Thoracic aorta endothelial cell (primary cell): ENCODE measurements around the gene PLIN5. TPM values are rescaled to one million over a fixed set of nuclear protein-coding genes. Genes with fewer than 3 reads are reported as not detected.

Experiments used
- total RNA-seq: library from RNA; depleted of rRNA; stranded (reverse); fragments of >200 nt; gene quantifications from 2 replicates; pipeline ENCODE4 v1.2.3, GENCODE V29; 2012

The PLIN5 gene, protein sequence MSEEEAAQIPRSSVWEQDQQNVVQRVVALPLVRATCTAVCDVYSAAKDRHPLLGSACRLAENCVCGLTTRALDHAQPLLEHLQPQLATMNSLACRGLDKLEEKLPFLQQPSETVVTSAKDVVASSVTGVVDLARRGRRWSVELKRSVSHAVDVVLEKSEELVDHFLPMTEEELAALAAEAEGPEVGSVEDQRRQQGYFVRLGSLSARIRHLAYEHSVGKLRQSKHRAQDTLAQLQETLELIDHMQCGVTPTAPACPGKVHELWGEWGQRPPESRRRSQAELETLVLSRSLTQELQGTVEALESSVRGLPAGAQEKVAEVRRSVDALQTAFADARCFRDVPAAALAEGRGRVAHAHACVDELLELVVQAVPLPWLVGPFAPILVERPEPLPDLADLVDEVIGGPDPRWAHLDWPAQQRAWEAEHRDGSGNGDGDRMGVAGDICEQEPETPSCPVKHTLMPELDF
- 0.14 and 0.53 TPM in 2 replicates for total RNA-seq

GRCh38 chr19:4534836-4535658, at the start of gene PLIN5:
PLIN5 (minus strand) TSS chr19:4535224; CDS start chr19:4534074, 1,150 bp downstream.

GRCh38 chr19:4559569-4559968, 24.5 kb upstream of the PLIN5 start, which contains the start of gene SEMA6B:
SEMA6B (minus strand) TSS chr19:4559684; CDS start chr19:4558457, 1,227 bp downstream.

DNA sequence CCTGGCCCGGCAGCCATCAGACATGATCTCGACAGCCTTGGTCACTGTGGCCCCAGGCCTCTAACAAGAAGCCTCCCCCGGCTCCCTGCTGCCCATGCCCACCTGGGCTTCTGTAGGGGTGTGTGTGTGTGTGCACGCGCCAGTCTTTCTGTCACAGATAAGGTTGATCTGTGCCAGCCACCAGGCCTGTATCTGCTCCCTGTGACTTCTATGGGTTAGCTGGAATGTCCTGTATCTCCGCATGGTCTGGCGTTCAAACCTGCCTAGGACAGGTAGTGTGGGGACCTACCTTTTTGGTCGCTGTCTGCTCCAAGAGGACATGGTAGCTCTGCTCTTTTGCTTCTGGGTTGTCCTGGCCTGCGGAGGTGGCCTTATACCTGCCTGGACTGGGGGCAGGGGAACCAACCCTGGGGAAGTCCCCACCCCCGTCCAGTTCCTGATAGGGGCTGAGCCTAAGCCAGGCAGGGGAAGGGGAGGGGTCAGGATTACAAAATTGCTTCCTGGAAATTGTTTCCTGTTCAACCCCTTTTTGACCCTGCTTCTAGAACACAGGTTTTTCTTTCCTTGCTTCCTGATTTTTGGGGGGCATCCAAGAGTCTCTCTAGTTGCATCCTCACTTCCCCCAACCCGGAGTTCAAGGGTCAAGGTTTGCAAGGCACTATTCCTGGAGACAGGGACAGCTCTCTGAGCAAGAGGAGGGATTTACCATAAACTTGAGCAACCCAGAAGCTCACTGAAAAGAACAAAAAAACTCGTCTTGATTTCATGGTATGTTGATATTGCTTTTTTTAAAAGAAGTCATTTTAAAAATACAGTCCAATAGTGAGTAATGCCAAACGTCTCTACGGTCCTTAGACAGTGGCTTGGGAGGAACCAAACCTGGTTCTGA, 4.9 kb upstream of the PLIN5 start, which contains the start of gene LRG1:
Gene LRG1, minus strand, starts transcription at position 344 of the 889 bp plus-strand sequence. Its CDS starts 23 bp downstream, at position 321.

GRCh38 chr19:4518345-4519171, 16.5 kb downstream of the PLIN5 start, which contains the start of gene PLIN4:
PLIN4 (minus strand) TSS chr19:4518486; CDS start chr19:4518272, 214 bp downstream.

Other genes with a start within 250 kb of the PLIN5 start
- gene TMIGD2, start 232.8 kb downstream of the PLIN5 start, total RNA-seq = not detected in 2 replicates
- gene FSD1, start 230.6 kb downstream of the PLIN5 start, total RNA-seq = 16.0 and 18.1 TPM in 2 replicates
- 3.6 and 6.2 TPM in 2 replicates for gene STAP2, start 196.4 kb downstream of the PLIN5 start, total RNA-seq
- 6.2 and 6.9 TPM in 2 replicates for gene MPND, start 191.7 kb downstream of the PLIN5 start, total RNA-seq
- gene SH3GL1, start 134.7 kb downstream of the PLIN5 start, total RNA-seq = 81.8 and 95.6 TPM in 2 replicates
- gene CHAF1A, start 132.6 kb downstream of the PLIN5 start, total RNA-seq = 21.4 and 25.6 TPM in 2 replicates
- gene UBXN6, start 77.4 kb downstream of the PLIN5 start, total RNA-seq = 64.5 and 67.0 TPM in 2 replicates
- gene HDGFL2, start 62.9 kb downstream of the PLIN5 start, total RNA-seq = 57.0 and 58.1 TPM in 2 replicates
- gene PLIN4, start 16.7 kb downstream of the PLIN5 start, total RNA-seq = under 0.01 TPM in 1 of 2 replicates, not detected in the other
- 0.27 and 0.29 TPM in 2 replicates for gene LRG1, start 4.8 kb upstream of the PLIN5 start, total RNA-seq
- gene SEMA6B, start 24.5 kb upstream of the PLIN5 start, total RNA-seq = 116 and 141 TPM in 2 replicates
- gene TNFAIP8L1, start 104.3 kb upstream of the PLIN5 start, total RNA-seq = 22.7 and 23.0 TPM in 2 replicates
- gene MYDGF, start 135.1 kb upstream of the PLIN5 start, total RNA-seq = 162 and 175 TPM in 2 replicates
- gene DPP9, start 188.6 kb upstream of the PLIN5 start, total RNA-seq = 69.8 and 85.8 TPM in 2 replicates